GM19043 (cell line): ENCODE data around the gene PHYHD1.
A peak's percentile ranks its signal among the peaks of the same experiment; 100 is the strongest.

Source experiments
- ATAC-seq: cut with Tn5 transposase; IDR thresholded peaks from one replicate; pipeline ENCODE4 v1.9.1; 2021; ENCODE audit warnings: low read depth; ENCODE audit not compliant: unreplicated experiment

The PHYHD1 gene

GRCh38 chr9:128899566-128900322, 21.0 kb upstream of the PHYHD1 start:
- ATAC-seq, result no peak

DNA sequence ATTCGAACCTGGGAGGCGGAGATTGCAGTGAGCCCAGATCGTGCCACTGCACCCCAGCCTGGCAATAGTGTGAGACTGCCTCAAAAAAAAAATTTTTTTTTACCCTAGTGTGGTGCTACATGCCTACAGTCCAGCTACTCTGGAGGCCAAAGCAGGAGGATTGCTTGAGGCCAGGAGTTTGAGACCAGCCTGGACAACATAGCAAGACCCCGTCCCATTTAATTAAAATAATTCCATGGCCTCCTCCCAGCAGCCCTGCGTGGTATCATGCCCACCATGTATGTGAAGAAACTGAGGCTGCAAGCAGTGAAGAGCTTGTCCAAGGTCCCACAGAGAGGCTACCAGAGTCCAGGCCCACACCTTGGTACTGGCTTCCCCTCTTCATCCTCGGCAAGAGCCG, 19.4 kb upstream of the PHYHD1 start:
- ATAC-seq, result no peak

- ATAC-seq, result peak; percentile 8
These were observed 19.0 kb upstream of the PHYHD1 start for GRCh38 chr9:128901822-128902221.

GRCh38 chr9:128902351-128903078, 18.3 kb upstream of the PHYHD1 start:
- ATAC-seq, result peak; percentile 92

GRCh38 chr9:128903079-128903461, 17.7 kb upstream of the PHYHD1 start:
- ATAC-seq, result no peak

GRCh38 chr9:128903871-128904620, 16.7 kb upstream of the PHYHD1 start:
- ATAC-seq, result no peak

GRCh38 chr9:128905964-128906363, 14.8 kb upstream of the PHYHD1 start:
- no peak for ATAC-seq

- no peak for ATAC-seq
These were observed 14.0 kb upstream of the PHYHD1 start for GRCh38 chr9:128906741-128907140.

GRCh38 chr9:128908372-128908771, 12.4 kb upstream of the PHYHD1 start:
- no peak for ATAC-seq

DNA sequence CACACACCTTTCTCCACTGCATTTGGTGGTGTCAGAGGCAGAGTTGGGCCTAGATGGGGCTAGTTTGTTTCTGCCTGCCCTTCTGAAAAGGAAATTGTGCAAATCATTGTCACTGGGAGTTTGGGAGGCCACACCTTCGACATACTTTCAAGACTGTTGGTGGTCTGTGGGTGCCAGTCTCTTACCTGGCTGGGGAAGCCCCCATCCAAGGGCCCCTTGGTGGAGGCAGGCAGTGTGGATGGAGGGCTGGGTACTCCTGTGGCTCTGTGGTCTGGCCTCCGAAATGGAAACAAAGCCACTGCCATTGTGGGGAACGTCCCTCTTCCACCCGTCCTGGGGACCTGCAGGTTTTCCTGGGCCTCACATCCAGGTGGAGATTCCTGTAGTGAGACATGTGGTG, 10.9 kb upstream of the PHYHD1 start:
- ATAC-seq, result no peak

DNA sequence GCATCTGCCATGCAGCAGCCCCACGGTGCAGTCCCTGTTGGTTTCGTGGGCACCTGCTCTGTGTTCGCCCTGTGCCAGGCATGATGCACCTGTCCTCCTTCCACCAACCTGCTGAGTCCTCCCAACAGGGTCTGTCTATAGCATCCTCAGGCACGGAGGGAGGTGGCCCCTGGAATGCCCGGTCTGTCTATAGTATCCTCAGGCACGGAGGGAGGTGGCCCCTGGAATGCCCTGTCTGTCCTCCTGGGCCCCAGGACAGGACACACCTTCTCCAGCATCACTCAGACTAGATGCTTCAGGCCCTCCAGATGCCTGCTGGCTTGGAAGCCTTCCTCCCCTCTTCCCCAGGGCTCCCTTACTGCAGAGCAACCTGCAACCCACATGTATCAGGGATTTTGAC, 9.9 kb upstream of the PHYHD1 start:
- no peak for ATAC-seq

- ATAC-seq, result no peak
These were observed 9.2 kb upstream of the PHYHD1 start for GRCh38 chr9:128911529-128912035.

DNA sequence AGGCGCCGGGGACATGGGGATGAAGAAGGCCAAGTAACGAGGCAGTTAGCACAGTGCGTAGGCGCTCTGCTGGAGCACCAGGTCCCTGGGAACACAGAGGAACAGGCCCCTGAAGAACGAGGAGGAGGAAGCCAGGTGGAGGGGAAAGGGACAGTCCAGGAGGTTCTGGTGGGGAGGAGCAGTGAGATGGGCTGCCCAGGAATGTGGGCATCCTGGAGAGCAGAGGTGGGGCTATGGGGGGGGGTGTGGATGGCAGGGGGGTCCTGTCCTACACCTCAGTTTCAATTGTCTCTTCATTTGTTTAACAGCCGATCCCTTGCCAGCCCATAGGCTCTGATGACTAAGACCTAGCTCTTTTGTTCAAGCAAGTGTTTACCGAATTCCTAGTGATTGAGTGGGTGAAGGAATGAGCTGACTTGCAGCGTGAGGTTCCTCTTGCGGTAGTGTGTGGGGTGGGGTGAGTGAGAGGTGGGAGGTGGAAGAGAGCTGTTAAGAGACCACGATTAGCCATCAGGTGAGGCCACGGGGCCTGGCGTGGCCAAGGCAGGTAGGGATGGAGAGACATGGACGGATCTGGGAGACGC, 8.4 kb upstream of the PHYHD1 start:
- no peak for ATAC-seq

GRCh38 chr9:128913048-128913900, 7.5 kb upstream of the PHYHD1 start:
- ATAC-seq, result no peak

GRCh38 chr9:128913995-128914772, 6.6 kb upstream of the PHYHD1 start:
- no peak for ATAC-seq

- no peak for ATAC-seq
These were observed 4.6 kb upstream of the PHYHD1 start for GRCh38 chr9:128916204-128916603.

GRCh38 chr9:128916745-128917144, 4.0 kb upstream of the PHYHD1 start:
- ATAC-seq, result no peak

GRCh38 chr9:128917151-128917849, 3.5 kb upstream of the PHYHD1 start:
- ATAC-seq, result no peak

GRCh38 chr9:128918921-128919320, 1.9 kb upstream of the PHYHD1 start:
- ATAC-seq, result no peak
